HG02852 (cell line): ENCODE measurements around the gene CDH4.
"Not testable (repeated sequence)": the region's sequence is repeated elsewhere in the genome, so short reads cannot be mapped to it uniquely, and the experiment has no call there.

Experiments
- ATAC-seq: cut with Tn5 transposase; IDR thresholded peaks from one replicate; pipeline ENCODE4 v1.9.1; 2021; ENCODE audit warnings: mild to moderate bottlenecking, moderate library complexity; ENCODE audit not compliant: unreplicated experiment

CDH4 gene

GRCh38 chr20:61408951-61409740 lies 157.1 kb downstream of the CDH4 start:
- no peak for ATAC-seq

DNA sequence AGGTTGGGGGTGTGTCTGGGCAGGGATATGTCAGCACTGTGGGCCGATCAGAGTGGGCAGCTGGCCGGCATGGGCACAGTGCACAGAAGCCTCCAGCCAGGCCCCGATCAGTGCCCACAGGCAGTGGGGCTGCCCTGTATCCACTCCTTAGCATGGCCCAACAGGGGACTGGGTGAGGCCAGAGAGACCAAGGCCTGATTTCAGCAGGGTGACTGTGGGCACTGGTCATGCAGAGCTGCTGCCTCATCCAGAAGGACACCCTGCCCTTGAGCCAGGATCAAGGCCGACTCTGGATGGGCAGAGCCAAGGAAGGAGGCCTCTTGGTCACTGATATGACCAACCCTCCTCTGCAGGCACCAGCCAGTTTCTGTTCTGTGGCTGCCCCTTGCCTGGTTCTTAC lies 159.7 kb downstream of the CDH4 start:
- ATAC-seq = no peak

GRCh38 chr20:61413752-61414151 lies 161.7 kb downstream of the CDH4 start:
- no peak for ATAC-seq

GRCh38 chr20:61414455-61414991 lies 162.5 kb downstream of the CDH4 start:
- no peak for ATAC-seq

DNA sequence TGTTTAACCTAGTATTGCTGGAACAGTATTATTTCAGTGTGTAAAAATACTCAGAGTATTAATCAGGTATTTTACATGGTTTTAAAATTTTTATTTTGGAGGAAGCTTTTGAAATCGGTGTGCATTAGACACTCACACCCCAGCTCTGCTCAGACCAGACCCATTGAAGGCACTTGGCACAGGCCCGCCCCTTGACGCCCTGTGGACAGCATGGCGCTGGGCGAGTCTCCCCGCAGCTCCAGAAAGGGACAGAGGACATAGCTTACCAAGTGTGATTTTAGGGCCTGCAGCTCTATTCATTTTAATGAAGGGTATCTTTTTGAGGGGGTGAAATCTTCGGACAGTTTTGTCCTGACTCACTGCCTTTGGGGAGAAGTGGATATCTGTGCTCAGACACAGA lies 164.5 kb downstream of the CDH4 start:
- ATAC-seq = no peak

DNA sequence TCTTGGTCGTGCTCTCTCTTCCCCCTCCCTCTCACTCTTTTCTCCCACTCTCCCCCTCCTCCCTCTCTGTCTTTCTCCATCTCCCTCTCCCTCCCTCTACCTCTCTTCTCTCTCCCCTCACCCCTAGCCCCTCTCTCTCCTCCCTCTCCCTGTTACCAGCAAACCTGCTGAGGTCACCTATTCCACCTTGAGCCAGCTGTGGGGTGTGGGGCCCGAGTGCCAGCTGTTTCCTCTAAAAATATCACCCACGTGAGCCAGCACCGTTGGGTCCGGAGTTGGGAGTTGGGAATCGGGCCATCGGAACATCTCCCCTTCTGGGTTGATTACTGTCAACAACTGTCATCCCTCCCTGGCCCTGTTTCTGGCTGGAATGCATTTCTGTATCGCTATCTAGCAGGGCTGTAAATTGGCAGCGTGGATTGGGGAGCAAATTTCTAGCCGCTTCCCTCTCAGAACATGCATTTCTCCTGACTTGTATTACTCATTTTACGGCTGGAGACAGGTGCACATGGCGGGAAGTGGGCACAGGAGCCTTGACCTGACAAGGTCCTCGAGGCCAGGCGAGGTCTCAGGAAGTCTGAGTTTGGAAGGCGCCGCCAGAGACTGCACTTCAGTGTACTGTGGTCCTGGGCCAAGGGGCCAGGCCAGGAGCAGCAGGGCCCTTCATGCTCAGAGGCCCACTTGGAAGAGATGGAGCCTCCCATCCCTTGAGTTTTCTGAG lies 165.3 kb downstream of the CDH4 start:
- no peak for ATAC-seq

DNA sequence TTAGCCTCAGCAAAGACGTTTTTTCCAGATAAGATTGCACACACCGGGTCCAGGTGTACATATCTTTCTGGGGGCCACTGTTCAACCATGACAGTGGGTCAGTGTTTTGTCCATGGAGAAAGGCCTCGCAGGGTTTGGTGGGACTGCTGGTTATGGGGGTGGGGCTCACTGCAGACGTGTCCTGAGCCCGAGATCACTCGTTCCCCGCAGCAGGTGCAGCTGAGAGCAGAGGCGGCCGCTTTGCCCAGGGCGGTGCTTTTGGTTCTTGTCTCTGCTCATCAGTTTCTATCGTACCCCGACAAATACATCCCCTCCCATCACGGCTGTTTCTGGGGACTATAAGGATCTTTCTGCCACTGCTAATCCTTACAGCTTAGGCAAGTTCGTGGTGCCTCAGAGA lies 166.9 kb downstream of the CDH4 start:
- ATAC-seq = no peak

GRCh38 chr20:61419501-61419900 lies 167.4 kb downstream of the CDH4 start:
- ATAC-seq = no peak

DNA sequence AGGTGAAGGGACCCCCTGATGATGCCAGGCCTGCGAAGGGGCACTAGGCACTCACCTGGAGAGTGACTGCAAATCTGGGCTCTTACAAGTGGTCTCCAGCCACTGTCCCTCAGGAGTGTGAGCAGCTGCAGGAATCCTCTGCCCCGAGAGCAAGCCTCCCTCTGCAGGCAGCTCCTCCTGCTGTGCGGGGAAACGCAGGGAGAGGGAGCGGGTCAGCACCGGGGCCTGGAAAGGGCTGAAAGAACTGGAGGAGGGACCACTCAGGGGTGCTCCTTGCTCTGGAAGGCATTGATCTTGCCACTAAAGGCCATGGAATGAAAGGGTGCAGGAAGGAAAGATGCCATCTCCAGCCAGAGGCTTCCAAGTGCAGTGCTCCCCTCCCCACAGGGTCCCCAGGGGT lies 168.0 kb downstream of the CDH4 start:
- no peak for ATAC-seq

GRCh38 chr20:61420781-61421180 lies 168.7 kb downstream of the CDH4 start:
- ATAC-seq = no peak

- ATAC-seq = no peak
These were observed 170.8 kb downstream of the CDH4 start for GRCh38 chr20:61422636-61423425.

DNA sequence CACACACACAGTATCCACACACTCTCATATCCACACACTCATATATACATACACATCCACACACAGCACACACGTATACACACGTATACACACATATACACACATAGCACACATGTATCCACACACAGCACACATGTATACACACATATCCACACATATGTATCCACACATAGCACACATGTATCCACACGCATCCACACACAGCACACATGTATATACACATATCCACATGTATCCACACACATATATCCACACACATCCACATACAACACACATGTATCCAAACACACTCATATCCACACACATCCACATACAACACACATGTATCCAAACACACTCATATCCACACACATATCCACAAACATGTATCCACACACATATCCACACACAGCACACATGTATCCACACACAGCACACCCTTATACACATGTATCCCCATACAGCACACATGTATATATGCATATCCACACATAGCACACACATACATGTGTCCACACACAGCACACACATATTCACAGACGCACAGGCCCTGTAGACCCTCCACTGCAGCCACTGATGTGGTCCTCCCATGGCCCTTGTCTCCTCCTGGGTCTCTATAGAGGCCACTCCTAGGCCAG lies 172.1 kb downstream of the CDH4 start:
- ATAC-seq = no peak

DNA sequence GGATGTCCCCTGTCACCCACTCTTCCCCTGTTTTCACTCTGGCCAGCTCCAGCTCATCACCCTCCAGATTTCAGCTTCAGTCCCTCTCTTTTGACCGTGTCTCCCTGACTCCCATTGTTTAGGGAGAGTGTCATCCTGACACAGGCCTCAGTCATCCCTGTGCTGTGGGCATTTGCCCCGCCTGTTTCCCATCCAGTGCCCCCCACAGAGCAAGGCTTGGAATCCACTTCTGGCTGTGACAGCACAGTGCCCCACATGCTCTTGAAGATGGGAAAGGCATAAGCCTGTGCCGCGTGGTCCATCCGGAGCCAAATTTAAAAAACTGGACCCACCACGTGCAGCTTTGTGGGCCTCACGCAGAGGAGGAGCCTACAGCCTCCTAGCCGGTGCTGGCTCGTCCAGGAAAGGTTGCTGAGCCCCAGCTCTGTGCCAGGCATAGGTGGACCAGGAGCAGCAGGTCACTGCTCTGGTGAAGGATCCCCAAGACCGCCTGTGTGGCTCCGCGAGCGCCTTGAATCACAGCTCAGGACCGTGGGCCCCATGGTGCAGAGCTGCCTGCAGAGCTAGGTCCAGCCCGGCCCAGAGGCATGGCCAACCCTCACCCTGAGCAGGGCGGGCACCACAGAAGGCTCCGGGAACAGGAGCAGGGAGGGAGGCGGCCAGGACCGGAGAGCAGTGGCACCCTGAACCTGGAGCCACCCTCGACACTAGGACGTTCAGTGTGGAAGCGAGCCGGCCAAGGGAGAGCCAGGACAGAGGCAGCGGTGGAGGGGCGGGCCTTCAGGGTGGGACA lies 172.8 kb downstream of the CDH4 start:
- ATAC-seq = no peak

DNA sequence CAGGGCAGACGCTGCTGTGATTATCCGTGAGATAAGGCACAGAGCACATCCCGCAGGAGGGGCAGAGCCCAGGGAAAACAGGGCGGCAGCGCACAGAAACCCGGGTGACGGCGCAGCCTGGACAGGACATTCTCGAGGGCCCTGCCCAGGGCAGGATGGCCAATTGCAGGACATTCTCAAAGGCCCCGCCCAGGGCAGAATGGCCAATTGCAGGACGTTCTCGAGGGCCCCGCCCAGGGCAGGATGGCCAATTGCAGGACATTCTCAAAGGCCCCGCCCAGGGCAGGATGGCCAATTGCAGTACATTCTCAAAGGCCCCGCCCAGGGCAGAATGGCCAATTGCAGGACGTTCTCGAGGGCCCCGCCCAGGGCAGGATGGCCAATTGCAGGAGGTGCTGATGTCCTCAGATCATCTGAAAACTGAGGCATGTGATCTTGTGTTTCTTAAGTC lies 173.5 kb downstream of the CDH4 start:
- not testable (repeated sequence) for ATAC-seq

- no peak for ATAC-seq
These were observed 174.3 kb downstream of the CDH4 start for GRCh38 chr20:61426352-61426751.

DNA sequence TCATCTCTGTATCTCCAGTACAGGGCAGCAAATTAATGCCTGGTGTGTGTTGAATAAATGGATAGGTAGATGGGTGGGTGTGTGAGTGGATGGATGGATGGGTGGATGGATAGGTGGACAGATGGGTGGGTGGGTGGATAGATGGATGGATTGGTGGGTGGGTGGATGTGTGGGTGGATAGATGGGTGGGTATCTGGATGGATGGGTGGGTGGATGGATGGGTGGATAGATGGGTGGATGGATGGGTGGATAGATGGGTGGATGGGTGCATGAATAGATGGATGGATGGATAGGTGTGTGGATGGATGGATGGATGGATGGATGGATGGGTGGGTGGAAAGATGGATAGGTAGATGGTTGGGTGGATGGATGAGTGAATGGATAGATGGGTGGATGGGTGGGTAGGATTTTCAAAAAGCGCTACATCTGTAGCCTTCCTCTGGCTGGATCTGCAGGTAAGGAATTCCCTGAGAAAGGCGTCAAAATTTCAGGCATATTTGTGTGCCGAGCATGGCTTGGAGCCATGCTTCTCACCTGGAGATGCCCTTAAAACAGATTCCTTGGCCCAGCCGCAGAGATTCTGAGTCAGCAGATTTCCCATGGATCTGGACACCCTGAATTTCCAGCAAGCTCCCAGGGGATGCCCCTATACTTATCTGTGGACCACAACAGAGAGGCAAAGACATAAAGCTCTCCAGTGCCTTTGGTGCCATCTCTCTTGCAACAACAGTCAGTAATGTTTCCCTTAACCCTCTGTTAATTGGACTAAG lies 177.6 kb downstream of the CDH4 start:
- no peak for ATAC-seq

DNA sequence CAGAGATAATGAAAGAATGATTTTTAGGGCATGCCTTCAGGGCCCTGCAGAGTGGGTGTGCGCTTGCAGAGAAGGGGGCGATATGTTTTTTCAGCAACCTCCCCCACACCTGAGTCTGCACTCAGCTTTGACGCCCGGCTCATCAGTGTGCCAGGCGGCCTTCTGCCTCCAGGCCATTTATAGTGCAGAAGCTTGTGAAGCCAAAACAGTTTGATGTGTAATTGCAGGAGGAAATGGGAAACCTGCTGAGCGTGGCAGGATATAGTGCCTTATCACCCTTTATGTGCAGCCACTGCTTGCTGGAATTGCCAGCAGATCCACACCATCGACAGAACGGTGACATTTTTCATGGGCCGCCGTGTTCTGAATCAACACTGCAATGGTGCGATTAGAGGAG lies 178.2 kb downstream of the CDH4 start:
- ATAC-seq = no peak

- ATAC-seq = no peak
These were observed 181.1 kb downstream of the CDH4 start for GRCh38 chr20:61433176-61433575.

GRCh38 chr20:61433816-61434215 lies 181.8 kb downstream of the CDH4 start:
- no peak for ATAC-seq
